CD4-positive, alpha-beta T cell treated with Interleukin-6 at 100 ng/mL for 8 hours (primary cell): ENCODE data around the gene IQSEC1.

ENCODE experiments used
- DNase-seq: peaks from one replicate; pipeline ENCODE4 v3.0.0-alpha.2; 2020; ENCODE audit warnings: mixed read lengths, low spot score

The IQSEC1 gene

GRCh38 chr3:12907296-12907695, 165.9 kb downstream of the IQSEC1 start:
- no peak for DNase-seq

DNA sequence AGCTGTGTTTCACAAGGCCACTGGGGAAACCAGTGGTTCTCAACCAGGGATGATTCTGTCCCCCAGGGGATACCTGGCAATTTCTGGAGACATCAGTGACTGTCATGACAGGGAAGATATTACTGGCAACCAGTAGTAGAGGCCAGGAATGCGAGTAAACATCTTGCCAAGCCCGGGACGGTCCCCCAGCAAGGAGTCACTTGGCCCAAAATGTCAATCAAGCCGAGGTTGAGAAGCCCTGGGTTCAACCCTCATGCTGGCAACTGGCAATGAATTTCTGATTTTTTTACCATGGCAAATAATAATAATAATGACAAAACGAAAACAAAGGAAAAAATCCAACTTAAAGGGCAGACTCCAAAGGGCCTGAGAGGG, 166.3 kb downstream of the IQSEC1 start:
- no peak for DNase-seq

- DNase-seq = no peak
Measured at GRCh38 chr3:12906141-12906915, 166.9 kb downstream of the IQSEC1 start.

GRCh38 chr3:12905316-12906071, 167.7 kb downstream of the IQSEC1 start:
- DNase-seq = no peak

DNA sequence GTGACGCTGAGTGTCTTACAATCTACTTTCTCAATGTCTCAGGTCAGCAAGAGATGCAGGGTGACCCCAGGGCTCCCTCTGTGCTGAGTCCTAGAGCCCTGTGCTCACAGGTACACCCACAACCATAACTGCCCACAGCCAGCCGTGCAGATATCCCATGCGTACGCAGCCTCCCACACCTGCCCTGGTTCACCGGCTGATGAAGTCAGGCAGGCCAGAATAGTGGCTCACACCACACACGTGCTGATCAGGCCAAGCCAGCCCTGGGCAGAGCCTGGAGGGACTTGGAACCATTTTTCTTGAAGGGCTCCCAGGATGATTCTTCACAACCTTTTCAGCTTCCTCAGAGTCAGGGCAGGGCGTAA, 168.3 kb downstream of the IQSEC1 start:
- DNase-seq = no peak

- no peak for DNase-seq
Measured at GRCh38 chr3:12903881-12904280, 169.3 kb downstream of the IQSEC1 start.

GRCh38 chr3:12903000-12903800, 170.0 kb downstream of the IQSEC1 start:
- DNase-seq = no peak

- no peak for DNase-seq
Measured at GRCh38 chr3:12902181-12902999, 170.8 kb downstream of the IQSEC1 start.

GRCh38 chr3:12901623-12902045, 171.6 kb downstream of the IQSEC1 start:
- no peak for DNase-seq

DNA sequence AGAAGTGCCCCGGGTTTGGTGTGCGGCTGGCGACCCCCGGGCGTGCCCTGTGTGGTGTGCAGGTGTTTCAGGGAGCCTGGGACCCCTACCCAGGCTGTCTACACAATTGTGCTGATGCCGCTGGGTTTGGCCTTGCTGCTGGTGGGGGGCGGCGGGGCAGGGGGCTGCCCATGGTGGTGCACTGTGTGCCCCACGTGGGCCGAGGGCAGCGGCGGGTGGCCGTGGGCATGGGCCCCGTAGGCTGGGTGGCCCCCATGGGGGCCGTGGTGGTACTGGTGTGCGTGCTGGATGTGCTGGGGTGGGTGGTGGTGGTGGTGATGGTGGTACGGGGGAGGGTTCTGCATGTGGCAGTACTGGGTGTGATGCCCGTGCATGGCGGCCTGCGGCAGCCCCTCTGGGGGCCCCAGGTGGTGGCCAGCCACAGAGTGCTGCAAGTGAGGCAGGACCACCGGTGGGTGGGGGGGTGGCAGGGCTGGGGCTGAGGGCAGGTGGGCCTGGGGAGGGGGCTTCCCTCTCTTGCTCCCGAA, 172.3 kb downstream of the IQSEC1 start:
- DNase-seq = no peak

DNA sequence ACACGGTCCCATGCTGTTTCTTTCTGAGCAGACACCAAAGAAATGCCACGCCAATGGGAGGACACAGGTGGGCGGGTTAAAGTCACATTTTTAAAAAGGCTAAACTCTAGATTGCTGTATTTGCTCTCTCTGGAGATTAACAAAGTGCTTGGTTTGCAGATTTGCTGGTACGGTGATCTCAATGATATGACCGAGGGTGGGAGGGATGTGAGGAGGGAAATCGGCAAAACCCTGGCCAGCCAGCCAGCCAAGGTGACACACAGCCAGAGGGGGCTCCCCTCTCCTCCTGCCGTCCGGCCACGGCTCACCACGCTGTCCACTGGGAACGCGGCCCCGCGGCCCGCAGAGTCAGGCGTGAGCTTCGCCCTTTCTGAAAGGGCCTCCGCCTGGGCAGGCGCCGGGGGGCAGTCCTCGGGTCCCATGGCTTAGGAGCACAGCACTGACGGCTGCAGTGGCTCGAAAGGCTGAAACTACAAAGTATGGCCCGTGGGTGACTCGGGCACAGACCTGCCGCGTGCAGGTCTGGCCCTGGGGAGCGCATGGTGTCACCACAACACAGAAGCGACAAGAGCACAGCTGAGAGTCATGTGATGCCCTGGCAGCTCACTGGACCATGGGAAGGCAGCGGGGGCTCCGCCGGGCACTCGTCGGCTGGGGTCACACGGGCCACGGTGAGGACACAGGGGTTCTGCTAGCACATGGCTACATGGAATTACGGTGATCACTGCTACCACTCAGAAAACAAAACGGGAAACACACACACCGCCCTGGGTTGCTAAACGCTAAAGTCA, 174.1 kb downstream of the IQSEC1 start:
- DNase-seq = no peak

DNA sequence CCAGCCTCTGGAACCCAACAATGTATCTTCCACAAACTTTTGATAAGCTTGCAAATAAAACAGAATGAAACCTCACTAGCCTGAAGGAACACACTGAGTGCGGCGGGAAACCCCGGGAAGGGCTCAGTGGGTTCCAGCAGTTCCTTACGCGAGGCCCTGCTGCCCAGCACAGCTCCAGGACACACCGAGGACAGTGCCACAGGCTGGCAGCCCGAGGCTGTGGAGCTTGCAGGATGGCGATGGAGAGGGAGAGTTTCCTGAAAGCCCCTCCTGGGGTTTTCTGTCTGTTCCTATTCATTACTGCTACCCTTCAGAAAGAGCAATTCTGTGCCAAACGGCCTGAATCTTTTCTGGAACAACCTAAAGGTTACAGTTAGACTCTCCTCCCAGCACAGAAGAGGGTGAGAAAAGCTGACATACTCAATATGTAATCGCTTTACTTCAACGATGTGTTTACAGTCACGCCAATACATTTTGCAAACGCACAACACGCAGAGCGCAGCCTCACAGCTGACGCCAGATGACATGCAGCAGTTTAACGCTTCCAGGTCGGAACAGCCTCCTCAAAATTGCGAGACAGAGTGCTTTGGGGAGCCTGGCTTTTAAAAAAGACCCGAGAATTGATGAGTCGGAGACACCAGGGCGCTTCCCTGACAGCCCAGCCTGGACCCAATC, 174.8 kb downstream of the IQSEC1 start:
- DNase-seq = no peak

GRCh38 chr3:12897381-12898289, 175.6 kb downstream of the IQSEC1 start:
- no peak for DNase-seq

DNA sequence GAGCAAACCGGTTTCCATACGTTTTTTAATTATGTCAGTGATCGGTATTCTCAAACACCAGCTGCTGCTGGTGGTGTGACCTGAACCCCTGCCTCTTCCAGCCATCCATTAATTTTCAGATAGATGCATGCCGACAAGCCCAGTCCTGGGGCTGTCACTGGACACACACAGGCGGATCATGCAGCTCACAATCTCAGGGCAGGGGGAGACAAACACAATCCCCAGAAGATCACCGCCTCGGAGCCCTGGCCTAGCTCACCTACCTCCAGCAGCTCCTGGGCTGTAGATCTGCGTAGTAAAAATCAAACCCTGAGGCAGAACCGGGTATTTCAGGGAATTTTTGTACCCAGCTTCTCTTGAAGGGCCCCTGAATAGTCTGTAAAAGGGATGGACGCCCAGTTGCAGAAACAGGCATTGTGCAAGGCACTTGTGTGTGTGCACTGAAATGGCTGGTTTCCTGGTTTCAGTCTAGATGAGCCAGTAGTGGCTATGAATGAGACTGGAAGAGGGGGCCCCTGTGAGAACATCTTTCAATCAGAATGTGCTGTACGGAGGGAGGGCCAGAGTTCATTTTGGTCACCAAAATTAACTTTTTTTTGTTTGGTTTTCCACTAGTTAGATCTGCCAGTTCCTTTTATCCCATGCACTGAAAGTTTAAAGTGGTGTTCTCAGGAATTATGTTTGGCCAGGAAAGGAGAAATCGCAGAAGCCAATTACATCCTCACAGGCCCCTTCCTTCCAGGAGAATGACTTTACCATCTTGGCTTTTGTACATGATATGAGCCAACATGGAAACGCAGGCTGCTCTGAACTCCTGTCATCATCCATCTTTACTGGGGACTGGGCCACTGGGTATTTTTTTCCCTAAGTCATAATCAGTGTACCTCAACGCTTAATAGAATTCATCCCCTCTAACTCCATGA, 176.9 kb downstream of the IQSEC1 start:
- no peak for DNase-seq

GRCh38 chr3:12895391-12896062, 177.7 kb downstream of the IQSEC1 start:
- DNase-seq = no peak

DNA sequence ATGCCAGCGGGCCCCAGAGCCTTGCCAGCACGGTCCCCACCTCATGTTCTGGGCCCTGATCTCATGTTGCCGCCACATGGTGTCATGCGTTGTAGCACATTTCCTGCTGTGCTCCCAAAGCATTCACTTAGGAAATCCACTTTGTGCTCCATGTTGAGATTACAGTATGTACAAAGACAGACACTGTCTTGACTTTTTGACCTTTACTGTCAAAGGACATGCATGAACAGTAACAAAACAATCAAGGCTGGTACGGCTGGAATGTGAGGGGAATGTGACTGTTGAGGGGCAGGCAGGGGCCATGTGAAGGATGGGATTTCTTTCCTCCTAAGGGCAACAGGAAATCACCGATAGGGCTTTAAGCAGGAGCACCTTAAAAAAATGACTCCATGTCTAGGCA, 178.6 kb downstream of the IQSEC1 start:
- DNase-seq = no peak

GRCh38 chr3:12893852-12894251, 179.4 kb downstream of the IQSEC1 start:
- no peak for DNase-seq
